HG02840 (cell line): ENCODE results near the gene SH3D19.
"Not testable (repeated sequence)": the region's sequence is repeated elsewhere in the genome, so short reads cannot be mapped to it uniquely, and the experiment has no call there.

Experiments
- ATAC-seq: cut with Tn5 transposase; IDR thresholded peaks from one replicate; pipeline ENCODE4 v1.9.1; 2021; ENCODE audit warnings: mild to moderate bottlenecking, moderate library complexity, moderate number of reproducible peaks; ENCODE audit not compliant: unreplicated experiment, low FRiP score

The SH3D19 gene

GRCh38 chr4:151284534-151285245 is 40.7 kb downstream of the SH3D19 start:
- ATAC-seq: no peak

- peak; percentile 70 for ATAC-seq
These were observed 48.4 kb downstream of the SH3D19 start, which contains the start of gene PRSS48 for GRCh38 chr4:151276787-151277562. Gene PRSS48, plus strand, starts transcription at chr4:151277161. Its CDS starts 12 bp downstream, at chr4:151277173.

- ATAC-seq: not testable (repeated sequence)
These were observed 56.5 kb downstream of the SH3D19 start for GRCh38 chr4:151268905-151269304.

- ATAC-seq: no peak
These were observed 57.4 kb downstream of the SH3D19 start for GRCh38 chr4:151267822-151268535.

GRCh38 chr4:151267104-151267503 is 58.3 kb downstream of the SH3D19 start:
- no peak for ATAC-seq

- no peak for ATAC-seq
These were observed 58.9 kb downstream of the SH3D19 start for GRCh38 chr4:151266497-151266896.

- no peak for ATAC-seq
These were observed 62.0 kb downstream of the SH3D19 start for GRCh38 chr4:151263455-151263854.

- no peak for ATAC-seq
These were observed 64.9 kb downstream of the SH3D19 start for GRCh38 chr4:151260526-151260925.

GRCh38 chr4:151259752-151260151 is 65.7 kb downstream of the SH3D19 start:
- no peak for ATAC-seq

GRCh38 chr4:151257704-151258103 is 67.7 kb downstream of the SH3D19 start:
- ATAC-seq: no peak

- ATAC-seq: no peak
These were observed 69.3 kb downstream of the SH3D19 start for GRCh38 chr4:151256134-151256533.

GRCh38 chr4:151255680-151256079 is 69.7 kb downstream of the SH3D19 start:
- ATAC-seq: not testable (repeated sequence)

GRCh38 chr4:151255226-151255625 is 70.2 kb downstream of the SH3D19 start:
- not testable (repeated sequence) for ATAC-seq

- no peak for ATAC-seq
These were observed 73.7 kb downstream of the SH3D19 start for GRCh38 chr4:151251603-151252304.

- no peak for ATAC-seq
These were observed 74.7 kb downstream of the SH3D19 start for GRCh38 chr4:151250706-151251105.

GRCh38 chr4:151248519-151248918 is 76.9 kb downstream of the SH3D19 start:
- no peak for ATAC-seq

- no peak for ATAC-seq
These were observed 78.0 kb downstream of the SH3D19 start for GRCh38 chr4:151247395-151247794.

GRCh38 chr4:151246742-151247141 is 78.7 kb downstream of the SH3D19 start:
- ATAC-seq: no peak

GRCh38 chr4:151242305-151242704 is 83.1 kb downstream of the SH3D19 start:
- no peak for ATAC-seq

- ATAC-seq: no peak
These were observed 85.8 kb downstream of the SH3D19 start for GRCh38 chr4:151239608-151240007.
